ENCODE results near the gene DNASE1L3. TPM values are rescaled to one million over a fixed set of nuclear protein-coding genes. Genes with fewer than 3 reads are reported as not detected.

DNASE1L3 gene
- total and polyA plus RNA-seq, 2 of the 8 experiments (the other 6 are each of a cell fraction or from before 2014, with no cell fraction given) = not detected

- WGBS, 2 experiments (ENCODE audit: extremely low coverage in 1 of 2, insufficient coverage in 1 of 2, insufficient read length in 1 of 2, insufficient replicate concordance in 2 of 2, low coverage in 1 of 2, low lambda C conversion rate in 2 of 2, missing lambda C conversion rate in 1 of 2) = 77% methylated on average over 7 of the region's 7 CpGs; no CpG with 5 or more reads in 1 of the 2 experiments
- ChIA-PET CTCF (ENCODE audit: partially characterized antibody) (interaction anchor here (0.8 to 2.7 kb wide), 13 partner anchors 9 to 72 kb away, joined by 3 to 14 read pairs (median 3); partner anchors contain the start of genes DNASE1L3, HTD2 and RPP14), POLR2A (ENCODE audit: partially characterized antibody) (interaction anchor here (1.5 kb wide), 1 partner anchor 11 kb away, joined by 5 read pairs; no protein-coding TSS in a partner anchor)
- Histone ChIP-seq H3K18ac (ENCODE audit: extremely low read depth, low read length) (no peak overlapping the region; the same call in 1 of the 2 replicates), H2AK5ac (ENCODE audit: low read depth, low read length) (no peak overlapping the region), H2AFZ (ENCODE audit: low read length) (no peak overlapping the region), H2BK5ac (ENCODE audit: low read depth, low read length) (no peak overlapping the region), H3K36me3 (ENCODE audit: control insufficient read depth in 2 of 4, insufficient read depth in 4 of 4, low read length in 3 of 4) (no peaks in the 10 kb centered on the region), H4K5ac (ENCODE audit: insufficient read length, low read depth, low read length) (no peak overlapping the region), H2BK120ac (replicated peaks; ENCODE audit: low read depth, low read length) (no peak overlapping the region), H4K8ac (ENCODE audit: extremely low read depth, insufficient read depth, low read length) (no peak overlapping the region), H3K9me3 (ENCODE audit: insufficient read depth in 2 of 2, low read depth in 1 of 2, low read length in 1 of 2) (no peaks in the 10 kb centered on the region), H4K91ac (replicated peaks; ENCODE audit: insufficient read length, low read length) (no peak overlapping the region), H3K4me2 (ENCODE audit: insufficient read depth in 1 of 2, low read depth in 2 of 2, low read length in 2 of 2) (no peak overlapping the region), H4K20me1 (replicated peaks in 1 of 2; ENCODE audit: control insufficient read depth in 1 of 2, insufficient read depth in 2 of 2, low read length in 2 of 2) (peaks cover 0 to 1% of the 10 kb centered on the region in 2 experiments), H3K23me2 (ENCODE audit: low read depth, low read length) (no peaks in the 10 kb centered on the region), H3K4ac (replicated peaks; ENCODE audit: insufficient read length, low read depth, low read length) (no peak overlapping the region), H2BK12ac (ENCODE audit: low read depth, low read length) (no peak overlapping the region), H3K27me3 (replicated peaks in 1 of 4; ENCODE audit: control insufficient read depth in 3 of 4, extremely low read depth in 1 of 4, insufficient read depth in 3 of 4, low read length in 3 of 4) (no peaks in the 10 kb centered on the region; a peak in 1 of 7 replicates), H2BK15ac (ENCODE audit: low read length) (no peak overlapping the region), H3K23ac (ENCODE audit: insufficient read length) (no peak overlapping the region), H3K14ac (ENCODE audit: insufficient read length) (no peak overlapping the region), H3K79me2 (ENCODE audit: control insufficient read depth in 1 of 2, insufficient read depth in 2 of 2, low read length in 2 of 2) (no peaks in the 10 kb centered on the region), H3K9ac (replicated peaks in 1 of 4; ENCODE audit: extremely low read depth in 1 of 4, low read depth in 3 of 4, low read length in 3 of 4) (no peak overlapping the region), H3K79me1 (ENCODE audit: low read depth, low read length) (no peaks in the 10 kb centered on the region), H3K56ac (replicated peaks; ENCODE audit: insufficient read length, low read depth, low read length) (no peak overlapping the region), H2BK20ac (ENCODE audit: low read length) (no peak overlapping the region), H3K4me3 (ENCODE audit: extremely low read depth in 1 of 4, insufficient read depth in 2 of 4, low read depth in 3 of 4, low read length in 4 of 4) (no peak overlapping the region), H3K4me1 (replicated peaks in 1 of 4; ENCODE audit: control insufficient read depth in 3 of 4, insufficient read depth in 4 of 4, low read length in 3 of 4) (no peaks in the 10 kb centered on the region; a peak in 2 of 7 replicates), H3K27ac (ENCODE audit: low read depth, low read length) (no peak overlapping the region)
- DNase-seq (ENCODE audit: low read depth in 1 of 2, low spot score in 2 of 2) (no peak), FAIRE-seq (no peak)
- TF ChIP-seq, protein P1, sequence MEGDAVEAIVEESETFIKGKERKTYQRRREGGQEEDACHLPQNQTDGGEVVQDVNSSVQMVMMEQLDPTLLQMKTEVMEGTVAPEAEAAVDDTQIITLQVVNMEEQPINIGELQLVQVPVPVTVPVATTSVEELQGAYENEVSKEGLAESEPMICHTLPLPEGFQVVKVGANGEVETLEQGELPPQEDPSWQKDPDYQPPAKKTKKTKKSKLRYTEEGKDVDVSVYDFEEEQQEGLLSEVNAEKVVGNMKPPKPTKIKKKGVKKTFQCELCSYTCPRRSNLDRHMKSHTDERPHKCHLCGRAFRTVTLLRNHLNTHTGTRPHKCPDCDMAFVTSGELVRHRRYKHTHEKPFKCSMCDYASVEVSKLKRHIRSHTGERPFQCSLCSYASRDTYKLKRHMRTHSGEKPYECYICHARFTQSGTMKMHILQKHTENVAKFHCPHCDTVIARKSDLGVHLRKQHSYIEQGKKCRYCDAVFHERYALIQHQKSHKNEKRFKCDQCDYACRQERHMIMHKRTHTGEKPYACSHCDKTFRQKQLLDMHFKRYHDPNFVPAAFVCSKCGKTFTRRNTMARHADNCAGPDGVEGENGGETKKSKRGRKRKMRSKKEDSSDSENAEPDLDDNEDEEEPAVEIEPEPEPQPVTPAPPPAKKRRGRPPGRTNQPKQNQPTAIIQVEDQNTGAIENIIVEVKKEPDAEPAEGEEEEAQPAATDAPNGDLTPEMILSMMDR (IDR thresholded peaks at IDR 0.05; ENCODE audit: control extremely low read depth in 1 of 3, insufficient read depth in 1 of 3, low read depth in 1 of 3, low read length in 3 of 3) = peak in 1 of 3 experiments; percentile 21; a peak in 1 of 4 replicates
- no peak for TF ChIP-seq E2F6 (IDR thresholded peaks at IDR 0.05)
- no peak for TF ChIP-seq SP2 (IDR thresholded peaks at IDR 0.05; ENCODE audit: low read length)
- no peak for TF ChIP-seq CHD1 (IDR thresholded peaks at IDR 0.05; ENCODE audit: low read depth, low read length)
- 0 out of 4 replicates have a peak, but pooled peaks of 1 of the 2 experiments have one; percentile 4 for TF ChIP-seq RAD21 (IDR thresholded peaks at IDR 0.05 in 1 of 2, conservative IDR thresholded peaks at IDR 0.05 in 1 of 2; ENCODE audit: low read depth in 2 of 2, low read length in 2 of 2)
Measured at GRCh38 chr3:58249358-58250092, 38.8 kb upstream of the DNASE1L3 start.

Measured in H1 (cell line).